ENCODE data around the gene KCNJ4.

DNA sequence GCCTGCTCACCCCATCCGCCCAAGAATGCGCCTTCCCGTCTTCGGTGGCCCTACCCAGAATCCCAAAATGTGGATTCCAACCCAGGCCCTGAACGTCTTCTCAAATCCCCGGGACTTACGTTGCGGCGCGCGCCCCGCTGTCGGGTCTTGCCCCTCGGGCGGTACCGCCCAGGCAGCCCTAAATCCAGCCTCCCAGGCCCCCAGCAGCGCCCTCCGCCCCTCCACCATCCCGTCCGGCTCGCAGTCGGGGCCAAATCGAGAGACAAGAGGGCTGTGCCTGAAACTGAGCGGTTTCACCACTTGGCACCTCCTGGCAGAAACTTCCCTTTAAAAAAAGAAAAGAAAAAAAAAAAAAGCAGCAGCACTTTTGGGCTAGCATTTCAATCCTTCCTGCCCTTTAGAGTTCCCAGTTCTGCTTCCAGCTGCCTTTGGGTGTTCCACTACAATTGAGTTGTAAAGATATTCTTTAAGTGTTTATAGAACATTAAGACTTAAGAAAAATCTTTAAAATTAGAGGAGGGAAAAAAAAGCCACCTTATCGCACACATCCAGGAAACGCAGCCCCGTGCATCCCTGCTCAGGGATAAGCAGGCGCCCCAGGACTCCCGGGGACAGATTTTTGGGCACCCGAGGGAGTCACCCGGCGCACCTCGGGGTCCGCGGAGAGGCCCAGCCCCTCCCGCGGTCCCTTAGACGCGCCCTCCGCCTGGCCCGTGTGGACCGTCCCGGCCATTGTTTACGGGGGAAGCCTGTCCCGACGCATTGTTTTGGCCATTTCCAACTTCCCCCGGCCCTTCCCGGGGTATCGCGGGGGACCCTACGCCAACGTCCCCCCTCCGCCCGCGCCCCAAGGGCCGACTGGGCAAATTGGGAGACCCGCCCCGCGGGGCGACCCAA, 57.6 kb downstream of the KCNJ4 start:
- TF ChIP-seq, protein P1, sequence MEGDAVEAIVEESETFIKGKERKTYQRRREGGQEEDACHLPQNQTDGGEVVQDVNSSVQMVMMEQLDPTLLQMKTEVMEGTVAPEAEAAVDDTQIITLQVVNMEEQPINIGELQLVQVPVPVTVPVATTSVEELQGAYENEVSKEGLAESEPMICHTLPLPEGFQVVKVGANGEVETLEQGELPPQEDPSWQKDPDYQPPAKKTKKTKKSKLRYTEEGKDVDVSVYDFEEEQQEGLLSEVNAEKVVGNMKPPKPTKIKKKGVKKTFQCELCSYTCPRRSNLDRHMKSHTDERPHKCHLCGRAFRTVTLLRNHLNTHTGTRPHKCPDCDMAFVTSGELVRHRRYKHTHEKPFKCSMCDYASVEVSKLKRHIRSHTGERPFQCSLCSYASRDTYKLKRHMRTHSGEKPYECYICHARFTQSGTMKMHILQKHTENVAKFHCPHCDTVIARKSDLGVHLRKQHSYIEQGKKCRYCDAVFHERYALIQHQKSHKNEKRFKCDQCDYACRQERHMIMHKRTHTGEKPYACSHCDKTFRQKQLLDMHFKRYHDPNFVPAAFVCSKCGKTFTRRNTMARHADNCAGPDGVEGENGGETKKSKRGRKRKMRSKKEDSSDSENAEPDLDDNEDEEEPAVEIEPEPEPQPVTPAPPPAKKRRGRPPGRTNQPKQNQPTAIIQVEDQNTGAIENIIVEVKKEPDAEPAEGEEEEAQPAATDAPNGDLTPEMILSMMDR (conservative IDR thresholded peaks at IDR 0.05; ENCODE audit: low read length), result no peak
- no peak for TF ChIP-seq EZH2phosphoT487 (IDR thresholded peaks at IDR 0.05; ENCODE audit: borderline replicate concordance)
